Adrenal gland (tissue), 12 donors: ENCODE results near the gene PLBD2. TPM values are rescaled to one million over a fixed set of nuclear protein-coding genes. Genes with fewer than 3 reads are reported as not detected.

ENCODE experiments used
- DNase-seq, 7 donors: peaks; one replicate each; pipeline ENCODE4 v3.0.0-alpha.2; 2019 to 2020
- H3K27ac ChIP-seq, 5 donors: fragments of 200-600 bp; sonication (generic) in 4 of 5; 1 replicate in 3 of 5; 2 replicates in 2 of 5; pipeline versions ENCODE4 v1.5.1 to v1.8.0; 2016 to 2020; ENCODE audit warnings: mild to moderate bottlenecking in 1 of 5
- H3K27me3 ChIP-seq: fragments of 200-600 bp; 2 replicates; pipeline ENCODE4 v1.8.0; 2021
- H3K36me3 ChIP-seq, 2 donors: fragments of 200-600 bp; replicated peaks in 1 of 2; 1 replicate in 1 of 2; 2 replicates in 1 of 2; pipeline versions ENCODE4 v1.5.1 to v1.8.0; 2018 to 2022
- H3K4me1 ChIP-seq, 2 donors: fragments of 200-600 bp; replicated peaks in 1 of 2; 1 replicate in 1 of 2; 2 replicates in 1 of 2; pipeline versions ENCODE4 v1.5.1 to v1.8.0; 2018 to 2021
- H3K4me3 ChIP-seq, 4 donors: fragments of 200-600 bp; sonication (generic) in 3 of 4; one replicate each; pipeline ENCODE4 v1.5.1; 2016 to 2018
- H3K9me3 ChIP-seq, 3 donors: fragments of 200-600 bp; sonication (generic) in 1 of 3; replicated peaks in 1 of 3; 1 replicate in 2 of 3; 2 replicates in 1 of 3; pipeline versions ENCODE4 v1.5.1 to v1.8.0; 2016 to 2021
- CTCF ChIP-seq, 6 experiments: fragments of 450-650 bp in 4 of 6; fragments of 200-600 bp in 2 of 6; sonication (generic) in 1 of 6; IDR thresholded peaks; 1 replicate in 5 of 6; 2 replicates in 1 of 6; pipeline versions ENCODE4 v1.5.1 to v1.8.0; 2016 to 2021; ENCODE audit warnings: antibody characterized with exemption in 6 of 6, mild to moderate bottlenecking in 2 of 6, moderate library complexity in 1 of 6
- POLR2A ChIP-seq, 2 donors: fragments of 450-650 bp; IDR thresholded peaks; one replicate each; pipeline ENCODE4 v1.6.1; 2017; ENCODE audit warnings: antibody characterized with exemption in 2 of 2, mild to moderate bottlenecking in 2 of 2, moderate library complexity in 1 of 2
- WGBS, 4 donors: extraction: QIAGEN DNeasy Blood & Tissue Kit in 2 of 4; methylation state at CpG; one replicate each; pipeline versions ENCODE4 v1.1.5 to v1.1.7; 2013 to 2017; 5-methylcytosine and 5-hydroxymethylcytosine counted together
- intact Hi-C, 2 donors: fragments of 100-400 bp; cut with DNase I; formaldehyde crosslinking; loops; one replicate each; pipeline versions ENCODE4 v1.14.1 to v1.15.0; 2022 to 2023
- polyA plus RNA-seq, 3 donors: library from polyadenylated mRNA; stranded (reverse); fragments of 200-250 nt in 2 of 3; fragments of 350-450 nt in 1 of 3; fragmentation: Illumina TruSeq in 1 of 3; extraction: RNeasy Lipid Tissue Mini Kit (QIAGEN cat#74804) in 1 of 3; gene quantifications; one replicate each; pipeline ENCODE4 v1.2.3, GENCODE V29; 2013 to 2014
- total RNA-seq, 9 donors: library from RNA; depleted of rRNA in 4 of 9; stranded (reverse); fragments of >200 nt in 4 of 9; fragments of 120-200 nt in 1 of 9; fragmentation: NEBNext Ultra II Directional in 1 of 9; extraction: Animal tissue kit (Norgen Biotek cat#: 25700) in 1 of 9; gene quantifications; one replicate each; pipeline versions ENCODE4 v1.1.0 to v1.2.4, GENCODE V29; 2013 to 2023
- donor health status: healthy with polysubstance abuse.
- donor health status: Bipolar disorder and iron deficiency.
- donor health status: DM: yes; HTN: yes; CAD: no.
- donor health status: DM: no; HTN: no; CAD: no.
- donor health status: DM: no; HTN: no; CAD: no.
- donor health status: DM: yes; HTN: yes; CAD: no.

Gene PLBD2
- total and polyA plus RNA-seq, 12 donors: 66.7 to 467 (median 305) TPM

- 76 to 89% (median 82%) methylated on average over 2 to 5 of the region's 5 CpGs for WGBS, 4 donors
- Histone ChIP-seq H3K9me3 (no peaks in the 10 kb centered on the region), H3K4me3 (no peak overlapping the region), H3K36me3 (no peaks in the 10 kb centered on the region), H3K27me3 (no peaks in the 10 kb centered on the region), H3K27ac (no peak overlapping the region), H3K4me1 (no peaks in the 10 kb centered on the region)
- peak in 1 of 7 donors; percentile 3 for DNase-seq
- TF ChIP-seq CTCF (IDR thresholded peaks at IDR 0.05): no peak
- no peak for TF ChIP-seq POLR2A (IDR thresholded peaks at IDR 0.05)
- intact Hi-C loops: loop anchor here in 1 of 2 donors (10.0 kb wide), 1 partner anchor 381 kb away; the partner anchor contains the start of gene DTX1
These were observed 77.0 kb downstream of the PLBD2 start for GRCh38 chr12:113435367-113435766.

GRCh38 chr12:113436586-113436985 lies 78.2 kb downstream of the PLBD2 start:
- TF ChIP-seq POLR2A (IDR thresholded peaks at IDR 0.05) (no peak), CTCF (IDR thresholded peaks at IDR 0.05) (no peak)
- no peak overlapping the region for H3K27ac ChIP-seq
- H3K27me3 ChIP-seq: no peaks in the 10 kb centered on the region
- no peak overlapping the region for H3K4me3 ChIP-seq
- 60 to 89% (median 74%) methylated on average over 1 to 6 of the region's 6 CpGs for WGBS, 4 donors
- H3K9me3 ChIP-seq: no peaks in the 10 kb centered on the region
- intact Hi-C loops: loop anchor here in 1 of 2 donors (10.0 kb wide), 1 partner anchor 382 kb away; the partner anchor contains the start of gene DTX1
- H3K4me1 ChIP-seq: no peaks in the 10 kb centered on the region
- peak in 1 of 7 donors; percentile 3 for DNase-seq
- H3K36me3 ChIP-seq: no peaks in the 10 kb centered on the region

- intact Hi-C loops: loop anchor here in 1 of 2 donors (10.0 kb wide), 1 partner anchor 382 kb away; the partner anchor contains the start of gene DTX1
- DNase-seq: no peak
- WGBS, 4 donors: 86 to 93% (median 88%) methylated on average over 6 of the region's 6 CpGs
- Histone ChIP-seq H3K4me1 (no peaks in the 10 kb centered on the region), H3K9me3 (no peaks in the 10 kb centered on the region), H3K27me3 (no peaks in the 10 kb centered on the region), H3K4me3 (no peak overlapping the region), H3K27ac (no peak overlapping the region), H3K36me3 (no peaks in the 10 kb centered on the region)
- TF ChIP-seq CTCF (IDR thresholded peaks at IDR 0.05) (no peak), POLR2A (IDR thresholded peaks at IDR 0.05) (no peak)
These were observed 78.8 kb downstream of the PLBD2 start for GRCh38 chr12:113436993-113437728.

GRCh38 chr12:113437729-113438100 lies 79.3 kb downstream of the PLBD2 start:
- WGBS, 4 donors: 75 to 88% (median 82%) methylated on average over 5 to 9 of the region's 9 CpGs
- intact Hi-C loops: loop anchor here in 1 of 2 donors (10.0 kb wide), 1 partner anchor 383 kb away; the partner anchor contains the start of gene DTX1
- no peak for TF ChIP-seq CTCF (IDR thresholded peaks at IDR 0.05)
- no peak for TF ChIP-seq POLR2A (IDR thresholded peaks at IDR 0.05)
- DNase-seq: peak in 1 of 7 donors; percentile 1
- H3K36me3 ChIP-seq: no peaks in the 10 kb centered on the region
- H3K27me3 ChIP-seq: no peaks in the 10 kb centered on the region
- no peak overlapping the region for H3K27ac ChIP-seq
- H3K4me1 ChIP-seq: no peaks in the 10 kb centered on the region
- H3K4me3 ChIP-seq: no peak overlapping the region
- H3K9me3 ChIP-seq: no peaks in the 10 kb centered on the region
